NCI-H510A treated with DMSO at 0.1 percent for 48 hours (cell line): ENCODE measurements around the gene ZNF23.
A peak's percentile ranks its signal among the peaks of the same experiment; 100 is the strongest.

Experiments used
- DNase-seq: peaks from one replicate; lab custom pipeline; 2025; lab: John Stamatoyannopoulos, UW

Gene ZNF23

DNA sequence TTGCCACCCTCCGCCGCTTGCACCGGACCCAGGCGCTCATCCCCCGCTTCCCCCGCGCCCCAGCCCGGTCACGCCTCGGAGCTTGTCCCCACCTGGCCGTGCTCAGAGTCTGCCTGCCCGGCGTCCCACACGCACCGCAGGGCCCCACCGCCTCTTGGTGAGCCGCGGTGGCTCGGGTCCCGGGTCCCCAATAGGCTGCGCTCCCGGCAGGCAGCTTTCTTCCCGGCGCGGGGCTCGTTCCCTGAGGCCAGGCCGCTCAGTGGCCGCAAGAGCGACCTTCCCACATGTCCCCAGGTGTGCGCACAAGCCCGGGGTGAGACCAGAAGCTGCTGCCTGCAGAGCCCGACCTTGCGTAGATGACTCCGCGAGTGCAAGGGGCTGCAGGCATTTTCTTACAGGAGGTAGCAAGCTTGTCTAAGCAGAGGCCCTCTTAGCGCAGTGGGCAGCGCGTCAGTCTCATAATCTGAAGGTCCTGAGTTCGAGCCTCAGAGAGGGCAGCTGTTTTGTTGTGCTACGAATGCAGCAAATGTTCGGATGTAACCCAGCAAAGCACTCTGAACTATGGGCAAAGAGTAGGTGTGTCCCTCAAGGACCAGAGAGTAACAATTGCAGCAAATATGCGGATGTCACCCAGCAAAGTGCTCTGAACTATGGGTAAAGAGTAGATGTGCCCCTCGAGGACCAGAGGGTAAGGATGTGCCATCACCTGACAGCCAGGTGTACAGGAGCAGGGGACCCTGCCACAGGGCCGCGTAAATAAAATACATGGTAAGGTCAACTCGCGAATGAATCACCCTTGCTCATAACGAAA is 35.8 kb downstream of the ZNF23 start:
- no peak for DNase-seq

DNA sequence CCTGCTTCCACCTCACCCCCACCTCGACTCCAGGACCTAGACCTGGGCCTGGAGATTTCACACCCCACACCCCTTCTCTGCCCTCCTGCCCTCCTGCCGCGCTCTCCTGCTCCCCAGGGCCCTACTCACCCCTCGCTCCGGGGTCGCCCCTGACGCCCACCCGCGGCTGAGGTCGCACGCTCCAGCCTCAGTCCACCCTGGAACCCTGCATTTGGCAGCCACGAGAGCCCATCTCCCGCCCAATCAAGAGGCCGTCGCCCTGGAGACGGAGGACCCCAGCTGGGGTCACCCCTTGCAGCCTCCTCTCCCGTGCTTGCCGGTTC is 36.3 kb downstream of the ZNF23 start:
- DNase-seq, result no peak

DNA sequence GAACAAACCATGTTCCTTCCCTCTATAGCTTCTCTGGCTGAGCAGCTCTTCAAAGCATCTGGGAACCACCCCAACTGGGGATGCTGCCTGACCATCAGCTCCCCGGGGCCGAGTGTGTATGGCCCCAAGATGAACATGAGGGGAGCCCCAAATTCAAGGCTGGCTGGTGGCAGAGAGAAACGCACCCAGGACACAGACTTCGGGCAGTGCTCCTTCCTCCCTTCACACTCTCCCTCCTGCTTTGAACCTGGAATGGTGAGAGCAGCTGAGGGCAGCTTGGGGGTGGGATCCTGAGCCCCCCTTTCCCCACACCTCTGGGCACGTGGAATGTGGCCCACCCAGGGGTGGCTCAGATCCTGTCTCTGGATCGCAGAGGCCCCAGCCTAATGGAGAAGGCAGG is 37.4 kb downstream of the ZNF23 start:
- DNase-seq, result no peak

DNA sequence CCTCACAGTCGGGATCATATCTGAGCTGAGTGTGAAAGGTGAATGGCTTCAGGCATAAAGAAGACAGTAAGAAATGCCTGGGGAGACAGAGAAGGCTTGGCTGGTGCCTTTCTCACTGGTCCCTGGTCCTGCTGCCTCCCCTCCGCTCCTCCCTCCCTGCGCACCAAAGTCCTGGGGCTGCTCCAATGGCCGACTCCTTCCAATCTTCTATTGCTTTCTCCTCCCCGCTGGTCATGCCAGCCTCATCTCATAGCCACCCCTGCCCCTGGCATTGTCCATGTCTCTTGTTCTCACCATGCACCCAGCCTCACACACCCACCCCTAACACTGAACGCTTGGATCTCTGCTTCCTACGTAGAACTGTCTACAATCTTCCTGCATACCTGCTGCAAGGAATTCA is 38.2 kb downstream of the ZNF23 start:
- DNase-seq, result no peak

DNA sequence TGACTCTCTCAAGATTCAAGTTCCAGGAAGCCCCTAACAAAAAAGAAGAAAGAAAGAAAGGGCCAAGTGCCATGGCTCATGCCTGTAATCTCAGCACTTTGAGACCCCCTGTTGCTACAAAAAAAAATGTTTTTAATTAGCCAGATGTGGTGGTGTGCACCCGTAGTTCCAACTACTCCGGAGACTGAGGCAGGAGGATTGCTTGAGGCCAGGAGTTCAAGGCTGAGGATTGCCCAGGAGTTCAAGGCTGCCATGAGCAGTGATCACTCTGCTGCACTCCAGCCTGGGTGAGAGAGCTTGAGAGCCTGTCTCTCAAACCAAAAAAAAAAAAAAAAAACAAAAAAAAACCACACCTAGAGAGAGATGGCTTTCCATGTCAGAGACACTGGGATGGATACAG is 39.0 kb downstream of the ZNF23 start:
- DNase-seq, result no peak

DNA sequence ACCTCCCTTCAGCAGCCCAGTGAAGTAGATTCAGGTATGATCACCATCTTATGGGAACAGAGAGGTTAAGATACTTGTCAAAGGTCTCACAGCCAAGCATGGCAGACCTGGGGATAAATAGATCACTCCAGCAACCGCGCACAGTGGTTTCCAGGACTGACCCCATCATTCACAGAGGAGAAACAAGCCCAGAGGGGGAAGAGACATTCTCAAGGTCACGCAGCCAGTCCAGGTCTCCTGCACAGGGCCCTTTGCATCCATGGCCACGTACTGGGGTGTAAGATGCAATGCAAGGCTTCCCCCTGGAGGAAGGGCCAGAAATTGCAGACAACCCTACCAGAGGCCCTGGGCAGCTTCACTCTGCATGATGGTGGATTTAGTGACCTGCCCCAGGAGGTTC is 40.1 kb downstream of the ZNF23 start:
- DNase-seq, result no peak

DNA sequence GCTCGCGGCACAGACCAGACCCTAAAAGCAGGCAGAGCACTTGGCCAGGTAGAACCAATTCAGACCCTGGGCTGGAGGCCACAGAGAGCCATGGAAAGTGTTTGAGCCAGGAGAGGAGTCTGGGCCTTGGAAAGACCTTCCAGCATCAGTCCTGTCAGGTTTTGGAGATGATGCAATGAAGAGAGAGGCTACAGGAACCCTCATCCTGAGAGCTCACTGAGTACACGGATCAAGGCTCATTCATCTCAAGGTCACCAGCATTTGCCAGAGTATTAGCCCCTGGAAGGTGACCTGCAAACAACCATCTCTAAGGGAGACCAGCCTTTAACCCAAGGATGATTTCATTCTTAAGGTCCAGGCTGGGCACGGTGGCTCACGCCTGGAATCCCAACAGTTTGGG is 48.0 kb downstream of the ZNF23 start:
- DNase-seq, result no peak

DNA sequence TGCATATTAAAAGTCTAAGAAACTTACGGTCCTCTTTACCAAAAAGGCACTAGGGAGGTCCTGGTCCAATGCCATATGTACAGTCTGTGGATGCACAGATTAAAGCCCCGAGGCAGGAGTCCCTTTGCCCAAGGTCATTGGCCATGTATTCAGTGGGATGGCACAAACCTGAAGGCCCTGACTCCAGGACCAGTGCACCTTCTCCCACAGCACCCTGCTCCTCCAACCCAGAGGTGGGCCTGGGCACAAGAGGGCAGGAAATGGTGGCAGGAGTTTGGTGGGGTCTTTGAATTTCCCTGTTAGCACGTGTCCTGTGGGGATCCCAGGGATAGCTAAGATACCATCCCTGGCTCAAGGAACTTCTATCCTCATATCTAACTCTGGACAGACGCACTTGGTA is 48.7 kb downstream of the ZNF23 start:
- no peak for DNase-seq

DNA sequence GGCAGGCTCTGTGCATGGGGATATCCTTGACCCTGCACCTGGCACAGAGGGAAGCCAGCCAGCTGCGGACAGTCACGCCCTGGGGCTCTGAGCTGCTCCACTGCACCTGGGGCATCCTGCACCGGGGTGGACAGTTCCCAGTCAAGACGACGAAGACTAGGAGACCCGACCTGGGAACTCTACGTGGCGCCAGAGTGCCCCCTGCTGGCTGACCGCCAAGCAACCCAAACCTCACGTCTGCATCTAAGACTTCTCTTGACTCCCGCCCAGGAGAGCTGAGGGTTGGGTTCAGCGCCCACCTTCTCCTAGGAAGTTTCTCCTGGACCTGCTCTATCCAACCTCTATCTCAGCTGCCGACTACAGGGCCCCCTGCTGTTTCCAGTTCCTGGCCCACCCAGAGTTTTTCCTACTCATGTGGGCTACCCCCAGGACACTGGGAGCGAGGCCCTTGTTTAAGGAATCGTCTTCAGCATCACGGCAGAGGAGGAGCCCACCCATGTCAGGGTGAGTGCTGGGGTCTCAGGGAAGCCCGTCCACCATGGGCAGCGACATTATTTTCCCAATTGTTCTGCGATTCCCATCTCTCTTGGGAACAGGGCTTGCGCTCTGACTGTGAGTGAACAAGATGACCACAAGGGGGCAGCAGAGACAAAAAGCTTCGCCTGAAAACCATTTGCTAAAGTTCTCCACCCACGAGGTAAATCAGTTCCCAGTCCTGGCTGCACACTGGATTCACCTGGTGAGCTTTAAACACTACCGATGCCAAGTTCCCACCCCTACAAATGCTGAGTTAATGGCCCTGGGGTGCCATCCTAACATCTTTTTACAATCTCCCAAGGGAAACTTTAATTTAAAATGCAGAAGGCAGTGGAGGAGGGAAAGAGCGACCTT is 49.5 kb downstream of the ZNF23 start:
- peak; percentile 58 for DNase-seq

DNA sequence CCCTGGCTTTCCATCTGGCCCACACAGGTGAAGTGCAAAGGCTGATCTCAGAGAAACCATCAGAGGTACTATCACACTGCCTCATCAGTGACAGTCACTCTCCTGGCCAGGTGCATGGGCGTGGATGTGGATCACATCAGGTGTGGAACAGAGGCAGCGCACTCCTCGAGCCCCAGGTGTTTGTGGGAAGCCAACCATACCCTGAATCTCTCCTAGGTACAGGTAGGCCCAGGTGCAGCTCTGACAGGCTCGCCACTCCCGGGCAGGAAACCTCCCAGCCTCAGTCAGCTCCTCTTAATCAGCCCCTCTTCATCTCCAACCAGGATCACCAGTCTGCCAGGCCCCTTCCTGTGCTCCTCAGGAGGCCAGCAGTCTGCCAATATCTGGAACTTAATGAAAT is 51.9 kb downstream of the ZNF23 start:
- no peak for DNase-seq

DNA sequence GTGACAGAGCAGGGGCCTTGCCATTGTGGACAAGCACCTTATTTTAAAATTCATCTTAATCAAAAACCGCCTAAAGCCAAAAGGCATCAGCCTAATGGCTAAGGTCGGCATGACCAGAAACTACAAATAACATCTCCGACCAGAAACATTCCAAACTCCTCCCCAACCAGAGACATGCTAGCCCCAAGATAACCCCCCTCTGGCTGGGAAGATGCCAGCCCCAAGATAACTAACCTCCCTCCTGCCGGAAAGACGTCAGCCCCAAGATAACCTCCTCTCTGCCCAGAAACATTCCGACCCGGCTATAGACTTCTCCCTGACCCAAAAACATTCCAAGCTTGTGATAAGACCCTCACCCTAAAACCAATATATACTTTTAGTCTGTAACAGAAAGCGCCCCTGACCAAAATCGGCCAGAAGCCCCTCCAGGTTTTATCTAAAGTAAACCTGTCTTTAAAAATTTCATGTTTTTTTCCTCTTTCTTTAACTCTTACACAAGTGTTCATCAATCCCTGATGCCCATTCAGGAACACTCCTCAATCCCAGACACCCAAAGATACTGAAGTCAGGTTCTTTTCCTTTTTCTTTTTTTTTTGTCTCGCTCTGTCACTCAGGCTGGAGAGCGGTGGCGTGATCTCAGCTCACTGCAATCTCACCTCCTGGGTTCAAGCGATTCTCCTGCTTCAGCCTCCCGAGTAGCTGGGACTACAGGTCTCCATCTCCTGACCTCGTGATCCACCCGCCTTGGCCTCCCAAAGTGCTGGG is 52.9 kb downstream of the ZNF23 start:
- no peak for DNase-seq

DNA sequence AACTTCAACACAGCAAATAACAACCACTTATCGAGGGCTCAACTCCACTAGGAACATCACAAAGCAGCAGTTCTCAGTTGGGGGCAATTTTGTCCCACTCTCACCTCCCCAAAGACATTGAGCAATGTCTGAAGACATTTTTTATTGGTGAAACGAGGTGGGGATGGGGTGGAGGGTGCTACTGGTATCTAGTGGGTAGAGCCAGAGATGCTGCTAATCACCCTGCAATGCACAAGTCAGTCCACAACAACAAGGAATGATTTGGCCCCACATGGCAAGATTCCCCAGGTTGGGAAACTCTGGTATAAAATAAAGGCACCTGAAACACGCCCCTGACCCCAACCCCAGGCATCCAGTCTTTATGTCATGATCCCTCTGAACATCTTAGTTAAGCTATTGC is 53.5 kb downstream of the ZNF23 start:
- no peak for DNase-seq

DNA sequence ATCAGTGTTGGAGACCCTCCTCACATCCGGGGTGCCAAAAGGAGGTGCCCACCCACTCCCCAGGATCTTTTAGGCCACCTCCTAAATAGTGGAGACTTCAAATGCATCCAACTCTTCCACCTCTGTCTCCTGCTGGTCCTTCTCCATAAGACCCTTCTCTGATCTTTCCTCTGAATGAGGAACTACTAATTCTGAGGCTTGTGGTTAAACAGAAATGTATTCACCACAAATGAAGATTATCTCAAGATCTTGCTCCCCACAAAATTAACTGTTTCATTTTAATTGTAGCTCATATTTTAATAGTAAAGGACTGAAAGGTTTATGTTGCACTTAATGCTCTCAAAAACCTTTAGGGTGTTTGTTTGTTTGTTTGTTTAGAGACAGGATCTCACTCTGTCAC is 54.3 kb downstream of the ZNF23 start:
- DNase-seq, result no peak

DNA sequence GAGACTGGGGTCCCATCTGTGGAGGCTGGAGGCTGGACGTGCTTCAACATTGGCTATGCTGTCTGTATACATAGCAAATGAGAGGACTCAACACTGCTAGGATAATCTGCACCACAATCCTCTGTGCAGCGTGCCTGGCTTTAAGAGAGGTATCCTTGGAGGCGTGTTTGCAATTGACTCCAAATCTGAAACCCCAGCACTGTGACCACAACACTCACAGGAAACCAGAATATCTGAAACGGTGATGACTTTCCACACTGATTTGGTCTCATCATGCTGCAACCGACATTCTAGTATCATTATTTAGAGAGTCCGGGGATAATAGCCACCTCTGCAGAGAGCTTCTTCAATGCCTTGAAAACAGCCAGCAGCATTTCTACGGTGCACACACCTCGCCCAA is 55.3 kb downstream of the ZNF23 start:
- no peak for DNase-seq

DNA sequence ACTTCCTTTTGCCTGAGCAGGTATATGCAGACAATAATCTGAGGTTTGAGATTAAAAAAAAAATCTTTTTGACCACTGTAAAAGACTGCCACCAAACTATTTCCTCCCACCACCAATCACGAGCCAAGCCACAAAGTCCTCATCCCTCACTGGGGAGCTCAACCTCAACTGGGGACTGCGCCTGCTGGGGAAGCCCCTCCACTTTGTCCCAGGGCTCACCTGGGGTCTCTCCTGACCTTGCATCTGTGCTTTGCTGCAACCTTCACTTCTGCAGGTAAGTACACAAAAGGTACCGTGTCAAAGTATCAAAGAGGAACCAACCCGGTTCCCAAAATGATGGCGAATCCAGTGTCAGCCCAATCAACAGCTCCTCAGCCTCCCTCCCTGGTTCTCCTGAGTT is 55.7 kb downstream of the ZNF23 start:
- no peak for DNase-seq

DNA sequence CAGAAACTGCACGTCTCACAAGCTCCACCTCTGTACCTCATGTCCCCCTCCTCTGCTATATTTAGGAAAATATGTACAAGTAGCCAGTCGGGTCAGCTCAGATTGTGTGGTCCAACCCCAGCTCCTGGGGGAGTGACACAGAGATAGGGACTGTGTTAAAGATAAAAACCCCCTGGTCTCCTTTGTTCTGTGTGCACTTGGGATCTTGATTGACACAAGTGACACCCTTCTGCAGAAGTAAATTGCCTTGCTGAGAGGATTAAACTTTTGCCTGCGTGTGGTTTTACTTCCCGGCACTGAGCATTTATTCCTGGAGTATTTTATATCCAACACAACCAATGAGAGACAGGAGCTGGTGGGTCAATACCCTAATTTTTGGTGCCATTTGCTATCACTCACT is 57.7 kb downstream of the ZNF23 start:
- no peak for DNase-seq

DNA sequence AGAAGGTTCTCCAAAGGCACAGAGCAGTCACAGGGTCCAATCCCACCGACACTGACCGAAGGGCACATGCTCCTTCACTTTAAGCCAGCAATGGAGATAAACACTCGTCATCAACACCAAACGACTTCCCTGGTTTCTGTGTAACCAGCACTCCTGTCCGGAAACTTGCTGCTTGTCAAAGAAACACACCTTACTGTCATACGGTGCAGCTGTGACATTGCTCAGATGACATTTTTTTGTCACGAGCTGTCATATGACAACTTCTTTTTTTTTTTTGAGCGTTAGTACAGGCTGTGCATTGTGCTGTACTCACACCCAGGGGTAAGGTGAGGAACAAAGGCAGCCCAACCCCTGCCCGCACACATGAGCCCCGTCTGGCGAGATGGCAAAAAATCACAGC is 59.4 kb downstream of the ZNF23 start:
- DNase-seq, result no peak

DNA sequence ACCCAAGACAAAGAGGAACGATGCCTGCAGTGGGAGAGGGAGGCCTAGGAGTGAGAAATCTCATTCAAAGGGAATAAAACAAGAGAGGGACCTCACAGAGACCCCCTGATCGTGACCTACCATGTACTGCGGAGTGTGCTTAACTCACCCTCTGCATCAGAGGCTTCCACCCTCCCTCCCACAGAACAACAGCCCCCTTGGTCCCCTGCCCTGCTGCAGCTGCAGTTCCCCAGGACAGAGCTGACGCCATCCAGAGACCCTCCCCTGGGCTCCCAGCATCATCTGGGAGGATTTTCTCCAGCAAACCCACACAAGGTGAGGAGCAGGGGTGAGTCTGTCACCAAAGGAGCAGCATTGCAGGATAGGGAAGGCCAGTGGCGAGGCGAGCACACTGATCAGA is 60.0 kb downstream of the ZNF23 start:
- no peak for DNase-seq

DNA sequence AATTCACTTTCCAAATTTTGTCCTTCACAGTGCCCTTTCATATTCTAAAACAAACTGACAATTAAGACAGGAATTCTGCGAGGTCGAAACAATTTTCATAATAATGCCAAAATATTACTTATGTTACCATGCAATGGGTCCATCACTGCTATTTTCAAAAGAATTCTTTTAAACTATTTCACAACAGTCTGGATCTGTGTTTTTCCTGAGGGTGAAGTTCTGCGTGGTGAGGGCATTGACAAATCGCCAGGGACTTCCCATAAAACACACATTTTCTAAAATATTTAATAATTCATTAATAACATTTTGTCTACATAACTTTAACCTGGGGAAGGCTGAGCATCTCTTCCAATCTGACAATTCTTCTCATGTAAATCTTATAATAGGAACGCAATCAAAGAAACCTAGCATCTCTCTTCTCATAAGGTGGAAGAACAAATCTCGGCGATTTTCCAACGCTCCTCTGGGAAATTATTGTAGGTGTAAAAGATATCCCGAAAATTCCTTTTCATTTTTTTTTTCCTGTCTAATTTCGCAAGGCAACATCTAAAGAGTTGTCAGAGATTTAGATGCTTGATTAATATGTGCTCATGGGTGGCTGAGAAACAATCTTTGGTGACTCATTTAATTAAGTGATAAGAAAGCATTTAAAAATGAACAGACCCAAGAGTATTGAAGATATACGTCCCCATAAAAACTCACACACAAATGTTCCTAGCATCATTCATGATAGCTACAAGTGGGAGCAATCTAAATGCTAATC is 62.1 kb downstream of the ZNF23 start:
- no peak for DNase-seq
